BJ (cell line): Measurements from ENCODE around the gene PGAM5. TPM values are rescaled to one million over a fixed set of nuclear protein-coding genes. Genes with fewer than 3 reads are reported as not detected.
"Not testable (repeated sequence)": the region's sequence is repeated elsewhere in the genome, so short reads cannot be mapped to it uniquely, and the experiment has no call there.

Experiments used
- CTCF ChIA-PET: fragments of 350-600 bp; formaldehyde crosslinking; extraction: SDS; loops from one replicate; lab custom pipeline; 2021; ENCODE audit warnings: antibody characterized with exemption, inconsistent platforms; lab: Yijun Ruan, JAX
- POLR2A ChIA-PET: fragments of 300-600 bp; sonication (Branson Sonifier 250); formaldehyde crosslinking; extraction: SDS; loops from one replicate; lab custom pipeline; 2021; ENCODE audit warnings: antibody characterized with exemption; lab: Charles Lee
- DNase-seq: peaks from one replicate; pipeline ENCODE4 v3.0.0-alpha.2; 2011; ENCODE audit warnings: low read depth
- H3K27me3 ChIP-seq: 2 replicates; pipeline ENCODE4 v1.6.0; 2011; ENCODE audit warnings: low read length; ENCODE audit not compliant: control insufficient read depth, insufficient read depth
- H3K36me3 ChIP-seq: 2 replicates; pipeline ENCODE4 v1.5.1; 2011; ENCODE audit warnings: low read length; ENCODE audit not compliant: control insufficient read depth, insufficient read depth
- H3K4me3 ChIP-seq: 2 replicates; pipeline ENCODE4 v1.5.1; 2011; ENCODE audit warnings: low read depth, mild to moderate bottlenecking, control low read depth, low read length
- CTCF ChIP-seq: IDR thresholded peaks from 2 replicates; pipeline ENCODE4 v1.5.1; 2011; ENCODE audit warnings: low read depth, mild to moderate bottlenecking, control low read depth, inconsistent platforms, low read length, moderate library complexity; ENCODE audit not compliant: insufficient read depth
- polyA plus RNA-seq: library from polyadenylated mRNA; depleted of rRNA; stranded (reverse); fragments of >200 nt; gene quantifications from 2 replicates; pipeline ENCODE4 v1.2.3, GENCODE V29; 2011

The PGAM5 gene
- polyA plus RNA-seq, 1 experiment: 17.7 TPM

GRCh38 chr12:132689227-132689626, 21.4 kb upstream of the PGAM5 start:
- CTCF ChIA-PET: no interaction called here
- TF ChIP-seq CTCF: no peak
- POLR2A ChIA-PET: no interaction called here
- Histone ChIP-seq H3K4me3 (no peak overlapping the region), H3K27me3 (no peaks in the 10 kb centered on the region), H3K36me3 (no peaks in the 10 kb centered on the region)
- no peak for DNase-seq

GRCh38 chr12:132690112-132690511, 20.5 kb upstream of the PGAM5 start:
- ChIA-PET CTCF (no interaction called here), POLR2A (no interaction called here)
- TF ChIP-seq CTCF: no peak
- no peaks in the 10 kb centered on the region for H3K27me3 ChIP-seq
- no peaks in the 10 kb centered on the region for H3K36me3 ChIP-seq
- DNase-seq: no peak
- H3K4me3 ChIP-seq: no peak overlapping the region

- CTCF ChIA-PET, POLR2A ChIA-PET, DNase-seq, H3K4me3 ChIP-seq, H3K27me3 ChIP-seq, H3K36me3 ChIP-seq: not testable (repeated sequence)
These were observed 18.6 kb upstream of the PGAM5 start for GRCh38 chr12:132692030-132692429.

- DNase-seq, H3K36me3 ChIP-seq, H3K4me3 ChIP-seq, H3K27me3 ChIP-seq, POLR2A ChIA-PET: not testable (repeated sequence)
- CTCF ChIA-PET: interaction anchor here (0.6 kb wide), 1 partner anchor 881 kb away, joined by 3 read pairs; no protein-coding TSS in a partner anchor
These were observed 15.8 kb upstream of the PGAM5 start for GRCh38 chr12:132694888-132695287.

- Histone ChIP-seq H3K4me3 (no peak overlapping the region), H3K36me3 (no peaks in the 10 kb centered on the region; the same call in 1 of the 2 replicates), H3K27me3 (no peaks in the 10 kb centered on the region)
- ChIA-PET CTCF (no interaction called here), POLR2A (no interaction called here)
- no peak for DNase-seq
- TF ChIP-seq CTCF: no peak
These were observed 15.2 kb upstream of the PGAM5 start for GRCh38 chr12:132695431-132695830.

- ChIA-PET CTCF (no interaction called here), POLR2A (no interaction called here)
- no peak for DNase-seq
- TF ChIP-seq CTCF: no peak
- no peaks in the 10 kb centered on the region for H3K27me3 ChIP-seq
- H3K36me3 ChIP-seq: peaks cover 6% of the 10 kb centered on the region
- H3K4me3 ChIP-seq: no peak overlapping the region
These were observed 12.3 kb upstream of the PGAM5 start for GRCh38 chr12:132698341-132698740.
